Esophagus muscularis mucosa (tissue), 4 donors: ENCODE data around the gene OSBPL3. TPM values are rescaled to one million over a fixed set of nuclear protein-coding genes. Genes with fewer than 3 reads are reported as not detected.

Experiments used
- DNase-seq: peaks from one replicate; pipeline ENCODE4 v3.0.0-alpha.2; 2017; ENCODE audit errors: extremely low spot score
- H3K27ac ChIP-seq, 4 donors: fragments of 200-600 bp; sonication (generic); replicated peaks in 1 of 4; 1 replicate in 3 of 4; 2 replicates in 1 of 4; pipeline ENCODE4 v1.5.1; 2016 to 2019; ENCODE audit warnings: mild to moderate bottlenecking in 1 of 4
- H3K27me3 ChIP-seq, 4 donors: fragments of 200-600 bp; sonication (generic); one replicate each; pipeline versions ENCODE4 v1.5.1 to v1.6.0; 2016 to 2019
- H3K36me3 ChIP-seq, 4 donors: fragments of 200-600 bp; sonication (generic); one replicate each; pipeline ENCODE4 v1.5.1; 2016 to 2019
- H3K4me1 ChIP-seq, 4 donors: fragments of 200-600 bp; sonication (generic); one replicate each; pipeline ENCODE4 v1.5.1; 2016 to 2019
- H3K4me3 ChIP-seq, 4 donors: fragments of 200-600 bp; sonication (generic); 1 replicate in 2 of 4; 2 replicates in 2 of 4; pipeline ENCODE4 v1.5.1; 2016 to 2019; ENCODE audit warnings: mild to moderate bottlenecking in 4 of 4, moderate library complexity in 1 of 4
- H3K9me3 ChIP-seq, 4 donors: fragments of 200-600 bp; sonication (generic); 1 replicate in 3 of 4; 2 replicates in 1 of 4; pipeline ENCODE4 v1.5.1; 2016 to 2019
- CTCF ChIP-seq, 3 experiments: fragments of 200-600 bp in 2 of 3; fragments of 450-650 bp in 1 of 3; sonication (generic) in 2 of 3; IDR thresholded peaks; one replicate each; pipeline ENCODE4 v1.5.1; 2017 to 2019; ENCODE audit warnings: antibody characterized with exemption in 3 of 3, mild to moderate bottlenecking in 2 of 3, moderate library complexity in 1 of 3
- EP300 ChIP-seq: sonication (generic); formaldehyde crosslinking; IDR thresholded peaks from one replicate; pipeline ENCODE4 v1.6.1; 2017; ENCODE audit warnings: antibody characterized with exemption
- POLR2A ChIP-seq: fragments of 450-650 bp; IDR thresholded peaks from one replicate; pipeline ENCODE4 v1.6.1; 2017; ENCODE audit warnings: antibody characterized with exemption, moderate library complexity, mild to moderate bottlenecking, low read depth
- POLR2AphosphoS5 ChIP-seq, 2 donors: sonication (generic); formaldehyde crosslinking; IDR thresholded peaks; one replicate each; pipeline ENCODE4 v1.6.1; 2017; ENCODE audit warnings: antibody characterized with exemption in 2 of 2
- WGBS: methylation state at CpG from one replicate; pipeline ENCODE4 v1.1.5; 2018; 5-methylcytosine and 5-hydroxymethylcytosine counted together
- intact Hi-C: fragments of 100-400 bp; cut with DNase I; formaldehyde crosslinking; loops from one replicate; pipeline ENCODE4 v1.15.1; 2023
- total RNA-seq, 4 donors: library from RNA; depleted of rRNA; stranded (reverse); fragments of >200 nt; gene quantifications; one replicate each; pipeline versions ENCODE4 v1.1.0 to v1.2.1, GENCODE V29; 2016

Gene OSBPL3
- total RNA-seq, 4 donors from 2014 or later, result 2.6 to 4.6 (median 3.3) TPM

- intact Hi-C loops, result no loop called here
- 84% methylated on average over 5 of the region's 5 CpGs for WGBS
Observed at GRCh38 chr7:24784277-24784676, 195.7 kb downstream of the OSBPL3 start.

GRCh38 chr7:24783698-24784097 lies 196.3 kb downstream of the OSBPL3 start:
- DNase-seq, result no peak
- WGBS, result 79% methylated on average over 2 of the region's 2 CpGs
- H3K4me3 ChIP-seq, result no peak overlapping the region
- intact Hi-C loops, result no loop called here
- TF ChIP-seq EP300 (no peak), CTCF (IDR thresholded peaks at IDR 0.05) (no peak), POLR2A (no peak), POLR2AphosphoS5 (IDR thresholded peaks at IDR 0.05) (no peak)
- H3K9me3 ChIP-seq, result no peaks in the 10 kb centered on the region
- no peaks in the 10 kb centered on the region for H3K27me3 ChIP-seq
- H3K4me1 ChIP-seq, result no peaks in the 10 kb centered on the region
- no peak overlapping the region for H3K27ac ChIP-seq
- no peaks in the 10 kb centered on the region for H3K36me3 ChIP-seq

More at GRCh38 chr7:24784277-24784676, 195.7 kb downstream of the OSBPL3 start:
- Histone ChIP-seq H3K36me3 (no peaks in the 10 kb centered on the region), H3K27me3 (no peaks in the 10 kb centered on the region), H3K4me1 (no peaks in the 10 kb centered on the region), H3K4me3 (no peak overlapping the region), H3K9me3 (no peaks in the 10 kb centered on the region), H3K27ac (no peak overlapping the region)
- TF ChIP-seq EP300 (no peak), CTCF (IDR thresholded peaks at IDR 0.05) (no peak), POLR2AphosphoS5 (IDR thresholded peaks at IDR 0.05) (no peak), POLR2A (no peak)
- DNase-seq, result no peak

GRCh38 chr7:24781106-24781505 lies 198.9 kb downstream of the OSBPL3 start:
- intact Hi-C loops, result no loop called here
- WGBS, result 86% methylated on average over 4 of the region's 4 CpGs
- no peaks in the 10 kb centered on the region for H3K4me1 ChIP-seq
- no peaks in the 10 kb centered on the region for H3K9me3 ChIP-seq
- H3K4me3 ChIP-seq, result no peak overlapping the region
- no peak for DNase-seq
- no peak overlapping the region for H3K27ac ChIP-seq
- no peak for TF ChIP-seq EP300
- TF ChIP-seq POLR2A, result no peak
- TF ChIP-seq POLR2AphosphoS5 (IDR thresholded peaks at IDR 0.05), result no peak
- TF ChIP-seq CTCF (IDR thresholded peaks at IDR 0.05), result no peak
- no peaks in the 10 kb centered on the region for H3K36me3 ChIP-seq
- no peaks in the 10 kb centered on the region for H3K27me3 ChIP-seq

GRCh38 chr7:24779283-24779655 lies 200.7 kb downstream of the OSBPL3 start:
- no peak for DNase-seq
- no peak overlapping the region for H3K4me3 ChIP-seq
- H3K36me3 ChIP-seq, result no peaks in the 10 kb centered on the region
- H3K9me3 ChIP-seq, result no peaks in the 10 kb centered on the region
- intact Hi-C loops, result no loop called here
- WGBS, result 92% methylated on average over 2 of the region's 2 CpGs
- H3K27ac ChIP-seq, result no peak overlapping the region
- no peaks in the 10 kb centered on the region for H3K4me1 ChIP-seq
- no peak for TF ChIP-seq CTCF (IDR thresholded peaks at IDR 0.05)
- TF ChIP-seq POLR2AphosphoS5 (IDR thresholded peaks at IDR 0.05), result no peak
- TF ChIP-seq EP300, result no peak
- no peak for TF ChIP-seq POLR2A
- no peaks in the 10 kb centered on the region for H3K27me3 ChIP-seq

GRCh38 chr7:24778543-24779282 lies 201.3 kb downstream of the OSBPL3 start:
- no peak overlapping the region for H3K27ac ChIP-seq
- H3K9me3 ChIP-seq, result no peaks in the 10 kb centered on the region
- H3K36me3 ChIP-seq, result no peaks in the 10 kb centered on the region
- H3K27me3 ChIP-seq, result no peaks in the 10 kb centered on the region
- H3K4me3 ChIP-seq, result no peak overlapping the region
- intact Hi-C loops, result no loop called here
- peak; percentile 31 for DNase-seq
- TF ChIP-seq POLR2AphosphoS5 (IDR thresholded peaks at IDR 0.05) (no peak), EP300 (no peak), CTCF (IDR thresholded peaks at IDR 0.05) (no peak), POLR2A (no peak)
- H3K4me1 ChIP-seq, result no peaks in the 10 kb centered on the region
- WGBS, result 77% methylated on average over 8 of the region's 9 CpGs
